Measurements from ENCODE around the gene RFPL4A.

Gene RFPL4A

GRCh38 chr19:55809381-55810058, 50.6 kb downstream of the RFPL4A start:
- DNase-seq = peak in 1 of 5 donors; percentile 46

- no peak for DNase-seq
These were observed 52.4 kb downstream of the RFPL4A start for GRCh38 chr19:55811340-55811739.

- DNase-seq = no peak
These were observed 53.6 kb downstream of the RFPL4A start for GRCh38 chr19:55812449-55812848.

Measured in T-helper 1 cell (primary cell).